Measurements from ENCODE around the gene ZIC4.

The ZIC4 gene

GRCh38 chr3:147368561-147369221, 37.7 kb downstream of the ZIC4 start:
- no peak for DNase-seq

- DNase-seq = no peak
Observed at GRCh38 chr3:147368151-147368550, 38.2 kb downstream of the ZIC4 start.

GRCh38 chr3:147367676-147368075, 38.7 kb downstream of the ZIC4 start:
- no peak for DNase-seq

- DNase-seq = no peak
Observed at GRCh38 chr3:147365196-147366115, 40.9 kb downstream of the ZIC4 start.

- no peak for DNase-seq
Observed at GRCh38 chr3:147364771-147365170, 41.6 kb downstream of the ZIC4 start.

- DNase-seq = peak; percentile 50
Observed at GRCh38 chr3:147361454-147362420, 44.6 kb downstream of the ZIC4 start.

- DNase-seq = no peak
Observed at GRCh38 chr3:147360646-147361453, 45.5 kb downstream of the ZIC4 start.

- no peak for DNase-seq
Observed at GRCh38 chr3:147360051-147360439, 46.3 kb downstream of the ZIC4 start.

GRCh38 chr3:147359177-147360050, 46.9 kb downstream of the ZIC4 start:
- no peak for DNase-seq

- no peak for DNase-seq
Observed at GRCh38 chr3:147358144-147358992, 48.0 kb downstream of the ZIC4 start.

- no peak for DNase-seq
Observed at GRCh38 chr3:147356909-147357900, 49.1 kb downstream of the ZIC4 start.

GRCh38 chr3:147356145-147356908, 50.0 kb downstream of the ZIC4 start:
- DNase-seq = no peak

- no peak for DNase-seq
Observed at GRCh38 chr3:147355753-147356090, 50.6 kb downstream of the ZIC4 start.

GRCh38 chr3:147355084-147355752, 51.1 kb downstream of the ZIC4 start:
- no peak for DNase-seq

GRCh38 chr3:147354623-147355022, 51.7 kb downstream of the ZIC4 start:
- DNase-seq = no peak

- no peak for DNase-seq
Observed at GRCh38 chr3:147351301-147351700, 55.0 kb downstream of the ZIC4 start.

GRCh38 chr3:147348976-147349375, 57.4 kb downstream of the ZIC4 start:
- DNase-seq = no peak

- DNase-seq = no peak
Observed at GRCh38 chr3:147343926-147344325, 62.4 kb downstream of the ZIC4 start.

All from hematopoietic multipotent progenitor cell treated with erythropoietin and hydrocortisone succinate and interleukin-3 and kit ligand, for 8 days (in vitro differentiated cells).